ENCODE data around the gene MDFI.

The MDFI gene

DNA sequence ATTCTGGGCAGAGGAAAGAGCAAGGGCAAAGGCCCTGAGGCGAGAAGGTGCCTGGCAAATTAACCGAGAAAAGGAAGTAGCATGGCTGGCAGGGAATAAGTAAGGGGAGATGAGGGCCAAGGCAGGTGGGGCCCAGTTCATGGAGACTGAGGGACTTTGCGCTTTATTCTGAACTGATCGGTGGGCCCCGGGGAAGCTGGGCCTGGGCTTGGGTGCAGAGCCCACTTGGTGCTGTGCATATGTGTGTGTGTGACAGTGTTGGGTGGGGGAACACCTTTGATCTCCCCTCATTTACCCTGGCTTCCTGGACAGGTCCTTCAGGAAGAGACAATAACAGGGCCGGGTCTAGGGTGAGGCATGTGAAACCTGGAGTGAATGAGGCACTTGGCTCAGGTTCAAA, 2.9 kb upstream of the MDFI start:
- FAIRE-seq = no peak

DNA sequence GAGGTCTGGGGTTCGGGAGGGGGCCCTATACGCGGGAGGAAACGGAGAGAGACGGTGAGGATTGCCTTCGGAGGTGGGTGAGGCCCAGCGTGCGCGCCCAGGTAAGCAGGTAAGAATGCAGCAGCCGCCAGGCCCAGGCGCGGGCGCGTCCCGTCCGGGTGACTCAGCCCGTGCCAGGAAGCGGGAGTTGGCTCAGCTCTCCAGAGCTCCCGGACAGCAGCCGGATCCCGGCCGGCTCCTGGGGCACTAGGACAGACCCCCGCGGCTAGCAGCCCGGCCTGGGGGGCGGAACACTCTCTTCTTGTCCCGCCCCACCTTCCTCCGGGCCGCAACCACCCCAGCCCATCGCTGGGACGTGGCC, 1.5 kb upstream of the MDFI start:
- FAIRE-seq = no peak

- no peak for FAIRE-seq
Observed at GRCh38 chr6:41637194-41638001, 870 bp upstream of the MDFI start.

DNA sequence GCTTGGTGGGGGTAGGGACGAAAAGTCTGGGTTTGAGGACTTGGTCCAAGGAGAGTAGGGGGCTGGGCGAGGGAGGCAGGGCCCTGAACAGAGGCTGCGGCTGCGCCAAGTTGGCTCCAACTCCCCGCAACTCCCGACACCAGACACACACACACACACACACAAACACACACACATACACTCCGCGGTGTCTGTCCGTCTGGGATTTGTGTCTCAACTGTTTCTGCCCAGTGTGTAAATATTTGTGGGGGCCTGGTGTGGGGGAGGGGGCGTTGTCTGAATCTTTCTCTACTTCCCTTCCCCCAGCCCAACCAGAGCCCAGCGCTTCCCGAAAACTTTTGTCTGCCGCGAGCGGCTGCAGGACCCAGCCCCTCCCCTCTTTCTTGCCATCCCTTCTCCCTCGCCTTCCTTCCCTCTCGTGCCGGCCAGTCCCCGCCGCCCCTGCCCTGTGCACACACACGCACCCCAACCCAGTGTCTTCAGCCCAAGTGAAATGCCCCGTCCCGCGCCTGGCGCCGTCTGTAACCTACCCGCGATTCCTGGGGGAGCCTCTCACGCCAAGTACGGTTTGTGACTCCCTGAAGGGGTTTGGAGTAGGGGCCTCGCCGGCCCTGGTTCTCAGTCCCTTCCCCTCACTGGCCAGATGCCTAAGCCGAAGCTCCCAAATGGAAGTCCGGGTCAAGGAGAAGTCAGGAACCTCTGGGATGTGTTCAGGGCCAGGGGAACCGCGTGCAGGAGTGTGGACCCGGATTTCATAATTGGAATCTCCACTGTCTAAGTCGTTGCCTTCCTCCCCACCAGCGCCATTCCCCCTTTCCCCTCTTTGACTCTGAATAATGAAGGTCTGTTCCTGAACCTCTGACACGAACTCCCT, 904 bp downstream of the MDFI start:
- FAIRE-seq = no peak

- FAIRE-seq = no peak
Observed at GRCh38 chr6:41639809-41640371, 1.6 kb downstream of the MDFI start.

GRCh38 chr6:41640426-41640825, 2.2 kb downstream of the MDFI start:
- no peak for FAIRE-seq

- FAIRE-seq = no peak
Observed at GRCh38 chr6:41641352-41641925, 3.2 kb downstream of the MDFI start.

DNA sequence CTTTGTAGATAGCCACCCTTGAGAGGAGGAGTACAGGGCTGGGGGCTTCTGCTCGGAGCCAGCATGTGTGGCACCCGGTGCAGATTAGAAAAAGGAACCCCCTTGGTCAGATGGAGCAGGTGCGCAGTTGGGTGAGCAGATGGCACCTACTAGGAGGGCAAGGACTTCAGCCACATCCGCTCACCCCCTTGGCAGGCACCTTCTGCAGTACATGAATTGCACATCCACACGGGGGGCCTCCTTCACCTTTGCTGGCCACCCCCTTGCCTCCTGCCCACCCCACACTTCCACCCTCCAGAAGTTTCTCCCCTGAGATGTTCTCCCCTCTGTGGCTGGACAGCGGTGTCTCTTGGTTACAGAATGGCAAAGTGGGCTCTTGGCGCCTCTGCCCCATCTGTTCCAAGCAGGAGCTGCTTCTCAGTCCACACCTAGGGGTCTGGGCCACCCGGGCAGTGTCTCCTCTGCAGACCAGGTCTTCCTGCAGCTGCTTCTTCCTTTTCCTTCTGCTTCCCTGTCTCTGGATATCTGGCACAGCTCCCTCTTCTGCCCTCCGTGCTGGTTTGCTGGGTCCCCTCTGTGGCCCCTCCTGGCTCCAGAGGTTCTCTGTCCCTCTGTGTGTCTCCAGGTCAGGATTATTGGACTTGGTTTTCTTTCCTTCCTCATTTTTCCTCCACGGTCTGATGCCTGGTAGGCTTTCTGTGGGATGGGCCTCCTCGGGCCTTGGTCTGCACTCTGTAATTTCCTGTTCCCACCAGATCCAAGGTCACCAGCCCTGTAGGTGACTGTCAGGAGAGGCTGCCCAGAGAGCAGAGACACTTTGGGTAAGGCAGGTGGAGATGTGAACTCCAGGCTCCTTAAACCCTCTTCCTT, 4.1 kb downstream of the MDFI start:
- FAIRE-seq = no peak

GRCh38 chr6:41642960-41643898, 5.0 kb downstream of the MDFI start:
- FAIRE-seq = no peak

- FAIRE-seq = no peak
Observed at GRCh38 chr6:41643899-41644269, 5.6 kb downstream of the MDFI start.

- FAIRE-seq = no peak
Observed at GRCh38 chr6:41644297-41644879, 6.1 kb downstream of the MDFI start.

DNA sequence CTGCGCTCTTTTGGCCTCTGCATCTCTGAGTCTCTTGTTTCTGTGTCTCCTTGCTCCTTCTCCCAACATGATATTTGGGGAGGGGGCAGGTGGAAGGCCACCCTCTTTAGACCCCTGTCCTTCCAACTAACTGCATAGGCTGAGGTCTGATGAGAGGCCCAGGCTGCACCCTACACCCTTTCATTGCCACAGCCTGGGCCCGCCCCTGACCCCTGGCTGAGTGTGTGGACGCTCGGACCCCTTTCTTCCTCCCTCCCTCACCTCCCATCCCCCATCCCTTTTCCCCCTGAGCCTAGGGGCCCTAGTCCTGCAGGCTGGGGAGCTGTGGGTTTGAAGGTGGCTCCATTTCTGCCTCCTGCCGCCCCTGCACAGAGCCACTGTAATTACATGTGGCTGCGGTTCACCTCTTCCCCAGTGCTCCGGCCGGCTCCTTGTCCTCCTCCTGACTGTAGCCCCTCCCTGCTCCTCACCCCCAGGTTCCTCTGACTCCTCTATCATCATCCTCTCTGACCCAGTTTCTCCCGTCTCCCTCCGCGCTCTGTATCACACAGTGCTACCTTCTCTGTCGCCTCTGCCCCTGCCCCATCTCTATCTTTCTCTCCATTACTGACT, 6.8 kb downstream of the MDFI start:
- no peak for FAIRE-seq

GRCh38 chr6:41646026-41646795, 7.9 kb downstream of the MDFI start:
- FAIRE-seq = no peak

GRCh38 chr6:41647061-41647511, 8.8 kb downstream of the MDFI start:
- no peak for FAIRE-seq

DNA sequence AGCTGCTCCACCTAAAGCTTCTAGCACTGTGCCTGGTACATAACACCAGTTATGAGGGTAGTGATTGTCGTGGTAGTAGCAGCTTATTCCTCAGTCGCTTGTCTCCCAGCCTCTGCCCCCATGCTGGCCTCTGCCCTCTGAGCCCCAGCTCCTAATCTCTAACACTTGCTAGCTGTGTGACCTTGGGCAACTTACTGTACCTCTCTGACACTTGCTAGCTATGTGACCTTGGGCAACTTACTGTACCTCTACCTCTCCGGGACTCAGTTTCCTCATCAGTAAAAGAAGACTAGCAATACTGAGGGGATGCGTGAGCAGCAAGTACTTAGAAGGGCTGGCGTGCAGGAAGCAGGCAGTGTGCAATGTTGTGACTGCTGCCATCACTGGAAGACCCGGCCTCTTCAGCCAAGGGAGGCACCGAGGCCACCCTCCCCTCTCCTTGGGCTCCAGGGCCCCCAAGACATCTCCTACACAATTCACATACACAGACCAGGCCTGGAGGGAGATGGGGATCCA, 9.9 kb downstream of the MDFI start:
- no peak for FAIRE-seq

DNA sequence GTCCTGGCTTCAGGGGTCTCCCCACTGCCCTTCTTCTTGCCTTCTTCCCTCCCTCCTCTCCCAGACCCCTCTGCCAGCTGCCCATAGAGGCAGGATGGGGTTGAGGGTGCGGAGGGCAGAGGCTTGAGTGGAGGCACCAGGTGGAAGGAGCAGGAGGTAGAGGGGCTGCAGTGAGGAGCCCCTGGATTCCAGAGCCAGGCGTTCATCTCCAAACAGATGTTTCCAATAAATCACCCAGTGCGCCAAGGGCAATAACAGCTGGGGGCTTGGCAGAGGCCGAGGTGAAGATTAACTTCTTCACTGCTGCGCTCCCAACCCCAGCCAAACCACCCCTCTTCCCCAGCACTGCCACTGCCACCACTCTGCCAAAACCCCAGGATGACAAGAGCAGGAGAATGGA, 10.7 kb downstream of the MDFI start:
- FAIRE-seq = no peak

- no peak for FAIRE-seq
Observed at GRCh38 chr6:41649596-41649995, 11.3 kb downstream of the MDFI start.

- FAIRE-seq = no peak
Observed at GRCh38 chr6:41650120-41650519, 11.9 kb downstream of the MDFI start.

DNA sequence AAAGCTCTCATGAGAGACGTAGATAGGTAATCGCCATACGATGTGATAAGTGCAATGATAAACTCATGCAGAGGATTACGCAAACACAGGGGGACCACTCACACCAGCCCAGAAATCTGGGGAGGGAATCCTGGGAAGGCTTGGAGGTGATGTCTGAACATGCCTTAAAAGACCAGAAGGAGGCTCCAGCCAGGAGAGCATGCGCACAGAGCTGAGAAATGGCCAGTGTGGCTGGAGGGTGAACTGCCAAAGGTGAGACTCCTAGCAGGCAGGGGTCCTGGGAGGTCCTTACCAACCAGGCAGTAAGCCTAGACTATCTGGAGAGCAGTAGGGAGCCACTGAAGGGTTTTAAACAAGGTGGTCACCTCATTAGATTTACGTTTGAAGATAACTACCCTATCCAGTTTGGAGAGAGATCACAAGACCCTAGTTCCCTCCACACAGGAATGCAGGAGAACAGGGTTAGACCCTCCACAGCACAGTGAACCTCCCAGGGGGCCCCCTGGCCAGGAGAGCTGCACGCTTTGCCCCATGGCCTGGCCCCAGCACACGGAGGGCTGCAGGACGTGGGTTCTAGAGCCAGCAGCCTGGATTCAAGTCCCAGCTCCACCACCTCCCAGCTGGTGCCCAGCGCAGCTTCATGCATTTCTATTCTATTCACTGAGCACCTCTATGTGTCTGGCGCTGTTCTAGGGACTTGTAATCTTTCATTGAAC, 13.1 kb downstream of the MDFI start:
- no peak for FAIRE-seq

All from endometrium (tissue), 2 donors.